Duodenal mucosa (tissue), 2 donors: ENCODE measurements around the gene MYBPC2.

ENCODE experiments used
- H3K27ac ChIP-seq: one replicate; pipeline ENCODE4 v1.7.0; 2013; ENCODE audit warnings: low read depth, low read length
- H3K27me3 ChIP-seq, 2 donors: one replicate each; pipeline ENCODE4 v1.7.0; 2013; ENCODE audit warnings: low read length in 2 of 2, control low read depth in 1 of 2; ENCODE audit not compliant: insufficient read depth in 2 of 2, control insufficient read depth in 1 of 2
- H3K36me3 ChIP-seq, 2 donors: one replicate each; pipeline ENCODE4 v1.7.0; 2013; ENCODE audit warnings: low read length in 2 of 2, control low read depth in 1 of 2; ENCODE audit not compliant: insufficient read depth in 2 of 2, control insufficient read depth in 1 of 2
- H3K4me1 ChIP-seq, 2 donors: one replicate each; pipeline ENCODE4 v1.7.0; 2013; ENCODE audit warnings: low read length in 2 of 2, control low read depth in 1 of 2; ENCODE audit not compliant: insufficient read depth in 2 of 2, control insufficient read depth in 1 of 2
- H3K4me3 ChIP-seq, 2 donors: one replicate each; pipeline ENCODE4 v1.7.0; 2013; ENCODE audit warnings: low read length in 2 of 2, low read depth in 1 of 2
- H3K9ac ChIP-seq, 2 donors: one replicate each; pipeline ENCODE4 v1.7.0; 2013; ENCODE audit warnings: low read length in 2 of 2, low read depth in 1 of 2
- H3K9me3 ChIP-seq, 2 donors: one replicate each; pipeline ENCODE4 v1.7.0; 2013; ENCODE audit warnings: low read length in 2 of 2, control low read depth in 1 of 2; ENCODE audit not compliant: control insufficient read depth in 1 of 2

The MYBPC2 gene

GRCh38 chr19:50427997-50428425, 4.7 kb upstream of the MYBPC2 start:
- H3K4me3 ChIP-seq, result peak overlapping the region; percentile 45 to 52
- no peak overlapping the region for H3K27ac ChIP-seq
- peaks cover 9 to 17% of the 10 kb centered on the region in 2 donors for H3K4me1 ChIP-seq
- H3K36me3 ChIP-seq, result no peaks in the 10 kb centered on the region
- peaks cover 7 to 11% of the 10 kb centered on the region in 2 donors for H3K27me3 ChIP-seq
- H3K9me3 ChIP-seq, result no peaks in the 10 kb centered on the region
- peak overlapping the region; percentile 25 to 43 for H3K9ac ChIP-seq

- peaks cover 9 to 13% of the 10 kb centered on the region in 2 donors for H3K4me1 ChIP-seq
- H3K9me3 ChIP-seq, result no peaks in the 10 kb centered on the region
- H3K27me3 ChIP-seq, result peaks cover 7 to 11% of the 10 kb centered on the region in 2 donors
- no peak overlapping the region for H3K9ac ChIP-seq
- no peak overlapping the region for H3K4me3 ChIP-seq
- H3K36me3 ChIP-seq, result no peaks in the 10 kb centered on the region
- H3K27ac ChIP-seq, result no peak overlapping the region
These were observed 3.8 kb upstream of the MYBPC2 start for GRCh38 chr19:50428772-50429463.

- H3K9me3 ChIP-seq, result no peaks in the 10 kb centered on the region
- peak overlapping the region; percentile 30 to 66 for H3K9ac ChIP-seq
- peaks cover 7 to 11% of the 10 kb centered on the region in 2 donors for H3K27me3 ChIP-seq
- H3K4me3 ChIP-seq, result peak overlapping the region; percentile 77 to 81
- peaks cover 9 to 13% of the 10 kb centered on the region in 2 donors for H3K4me1 ChIP-seq
- H3K36me3 ChIP-seq, result no peaks in the 10 kb centered on the region
- no peak overlapping the region for H3K27ac ChIP-seq
These were observed 1.8 kb upstream of the MYBPC2 start for GRCh38 chr19:50430888-50431342.

- peaks cover 9 to 13% of the 10 kb centered on the region in 2 donors for H3K4me1 ChIP-seq
- peak overlapping the region; percentile 30 to 66 for H3K9ac ChIP-seq
- H3K4me3 ChIP-seq, result peak overlapping the region; percentile 77 to 81
- no peaks in the 10 kb centered on the region for H3K36me3 ChIP-seq
- no peak overlapping the region for H3K27ac ChIP-seq
- H3K9me3 ChIP-seq, result no peaks in the 10 kb centered on the region
- peaks cover 7 to 11% of the 10 kb centered on the region in 2 donors for H3K27me3 ChIP-seq
These were observed 1.1 kb upstream of the MYBPC2 start for GRCh38 chr19:50431343-50432220.

- Histone ChIP-seq H3K4me1 (peaks cover 5 to 13% of the 10 kb centered on the region in 2 donors), H3K27ac (no peak overlapping the region), H3K4me3 (no peak overlapping the region), H3K9ac (no peak overlapping the region), H3K9me3 (no peaks in the 10 kb centered on the region), H3K36me3 (no peaks in the 10 kb centered on the region), H3K27me3 (peaks cover 4 to 11% of the 10 kb centered on the region in 2 donors)
These were observed 799 bp downstream of the MYBPC2 start for GRCh38 chr19:50433201-50434180.

- no peak overlapping the region for H3K27ac ChIP-seq
- H3K9me3 ChIP-seq, result no peaks in the 10 kb centered on the region
- peaks cover 5 to 13% of the 10 kb centered on the region in 2 donors for H3K4me1 ChIP-seq
- peaks cover 4 to 11% of the 10 kb centered on the region in 2 donors for H3K27me3 ChIP-seq
- H3K36me3 ChIP-seq, result no peaks in the 10 kb centered on the region
- no peak overlapping the region for H3K9ac ChIP-seq
- no peak overlapping the region for H3K4me3 ChIP-seq
These were observed 1.8 kb downstream of the MYBPC2 start for GRCh38 chr19:50434525-50434924.

- Histone ChIP-seq H3K9me3 (no peaks in the 10 kb centered on the region), H3K4me1 (peaks cover 5 to 13% of the 10 kb centered on the region in 2 donors), H3K27me3 (peaks cover 2 to 11% of the 10 kb centered on the region in 2 donors), H3K4me3 (no peak overlapping the region), H3K36me3 (no peaks in the 10 kb centered on the region), H3K27ac (no peak overlapping the region), H3K9ac (no peak overlapping the region)
These were observed 2.5 kb downstream of the MYBPC2 start for GRCh38 chr19:50435221-50435620.

- Histone ChIP-seq H3K36me3 (no peaks in the 10 kb centered on the region), H3K27ac (no peak overlapping the region), H3K9me3 (no peaks in the 10 kb centered on the region), H3K9ac (no peak overlapping the region), H3K4me1 (peaks cover 5 to 13% of the 10 kb centered on the region in 2 donors), H3K4me3 (no peak overlapping the region), H3K27me3 (peaks cover 0 to 10% of the 10 kb centered on the region in 2 donors)
These were observed 2.9 kb downstream of the MYBPC2 start for GRCh38 chr19:50435627-50436026.

GRCh38 chr19:50437862-50438449, 5.3 kb downstream of the MYBPC2 start:
- Histone ChIP-seq H3K4me3 (no peak overlapping the region), H3K36me3 (no peaks in the 10 kb centered on the region), H3K27ac (no peak overlapping the region), H3K9ac (no peak overlapping the region), H3K9me3 (no peaks in the 10 kb centered on the region), H3K4me1 (no peaks in the 10 kb centered on the region), H3K27me3 (no peaks in the 10 kb centered on the region)
